ENCODE results near the gene FUOM. TPM values are rescaled to one million over a fixed set of nuclear protein-coding genes. Genes with fewer than 3 reads are reported as not detected.
A peak's percentile ranks its signal among the peaks of the same experiment; 100 is the strongest.

The FUOM gene
- total and polyA plus RNA-seq, 2 donors from 2014 or later = 17.5 to 118 TPM

DNA sequence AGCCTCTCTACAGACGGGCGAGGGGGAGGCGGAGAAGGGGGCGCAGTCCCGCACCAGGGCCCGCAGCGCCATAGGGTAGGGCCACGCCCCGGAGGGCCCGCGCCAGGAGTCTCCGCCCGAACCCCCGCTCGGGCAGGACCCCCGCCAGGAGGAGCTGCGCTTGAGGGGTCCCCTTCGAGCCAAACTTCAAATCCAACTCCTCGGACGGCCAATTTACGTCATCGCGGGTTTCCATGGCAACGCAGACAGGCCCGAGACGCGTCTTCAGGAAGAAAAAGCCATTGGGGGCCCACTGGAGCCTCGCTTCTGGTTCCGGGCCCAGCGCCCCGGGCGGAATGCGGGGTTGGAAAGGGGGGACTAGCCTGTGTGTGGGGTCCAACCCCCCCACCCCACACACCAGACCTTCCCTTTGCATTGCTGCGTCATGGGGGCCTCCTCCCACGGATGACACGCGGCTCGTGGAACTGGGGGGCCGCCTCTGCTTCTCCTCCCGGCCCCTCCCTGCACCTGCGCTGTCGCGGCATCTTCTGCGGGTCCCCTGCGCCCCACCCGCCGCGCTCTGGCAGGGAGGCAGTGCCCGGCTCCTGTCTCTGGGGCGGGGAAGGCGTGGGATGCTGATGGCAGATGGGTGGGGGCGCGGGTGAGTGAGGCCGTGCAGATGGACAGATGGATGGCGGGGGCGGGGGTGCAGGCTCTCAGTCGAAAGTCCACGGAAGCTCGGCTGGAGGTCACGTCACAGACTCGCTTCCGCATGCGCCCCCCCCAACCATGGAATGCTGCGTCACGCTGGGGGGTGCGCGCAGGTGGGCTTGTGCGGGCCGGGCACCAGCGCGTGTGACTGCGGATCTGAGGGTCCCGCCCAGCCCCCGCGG is 22.3 kb downstream of the FUOM start:
- TF ChIP-seq, protein P1, sequence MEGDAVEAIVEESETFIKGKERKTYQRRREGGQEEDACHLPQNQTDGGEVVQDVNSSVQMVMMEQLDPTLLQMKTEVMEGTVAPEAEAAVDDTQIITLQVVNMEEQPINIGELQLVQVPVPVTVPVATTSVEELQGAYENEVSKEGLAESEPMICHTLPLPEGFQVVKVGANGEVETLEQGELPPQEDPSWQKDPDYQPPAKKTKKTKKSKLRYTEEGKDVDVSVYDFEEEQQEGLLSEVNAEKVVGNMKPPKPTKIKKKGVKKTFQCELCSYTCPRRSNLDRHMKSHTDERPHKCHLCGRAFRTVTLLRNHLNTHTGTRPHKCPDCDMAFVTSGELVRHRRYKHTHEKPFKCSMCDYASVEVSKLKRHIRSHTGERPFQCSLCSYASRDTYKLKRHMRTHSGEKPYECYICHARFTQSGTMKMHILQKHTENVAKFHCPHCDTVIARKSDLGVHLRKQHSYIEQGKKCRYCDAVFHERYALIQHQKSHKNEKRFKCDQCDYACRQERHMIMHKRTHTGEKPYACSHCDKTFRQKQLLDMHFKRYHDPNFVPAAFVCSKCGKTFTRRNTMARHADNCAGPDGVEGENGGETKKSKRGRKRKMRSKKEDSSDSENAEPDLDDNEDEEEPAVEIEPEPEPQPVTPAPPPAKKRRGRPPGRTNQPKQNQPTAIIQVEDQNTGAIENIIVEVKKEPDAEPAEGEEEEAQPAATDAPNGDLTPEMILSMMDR (IDR thresholded peaks at IDR 0.05; ENCODE audit: borderline replicate concordance, extremely low read depth, insufficient read depth) = no peak
- Histone ChIP-seq H3K27ac (ENCODE audit: low read depth in 2 of 2, low read length in 2 of 2) (no peak overlapping the region), H3K9ac (ENCODE audit: low read length in 3 of 3) (no peak overlapping the region), H3K4me3 (ENCODE audit: low read length in 3 of 3) (no peak overlapping the region), H3K36me3 (ENCODE audit: control insufficient read depth in 2 of 3, insufficient read depth in 3 of 3, low read length in 3 of 3) (no peaks in the 10 kb centered on the region), H3K4me1 (ENCODE audit: control insufficient read depth in 2 of 3, insufficient read depth in 2 of 3, low read depth in 1 of 3, low read length in 3 of 3) (peaks cover 0 to 4% (median 0%) of the 10 kb centered on the region in 3 donors), H3K27me3 (ENCODE audit: control insufficient read depth, insufficient read depth, low read length) (peaks cover 26% of the 10 kb centered on the region), H3K9me3 (ENCODE audit: control insufficient read depth in 2 of 3, insufficient read depth in 1 of 3, low read length in 3 of 3) (no peaks in the 10 kb centered on the region)
- intact Hi-C loops (cut with DNase I) = no loop called here
- no peak for FAIRE-seq
- DNase-seq = peak; percentile 76 to 87 (median 77)

DNA sequence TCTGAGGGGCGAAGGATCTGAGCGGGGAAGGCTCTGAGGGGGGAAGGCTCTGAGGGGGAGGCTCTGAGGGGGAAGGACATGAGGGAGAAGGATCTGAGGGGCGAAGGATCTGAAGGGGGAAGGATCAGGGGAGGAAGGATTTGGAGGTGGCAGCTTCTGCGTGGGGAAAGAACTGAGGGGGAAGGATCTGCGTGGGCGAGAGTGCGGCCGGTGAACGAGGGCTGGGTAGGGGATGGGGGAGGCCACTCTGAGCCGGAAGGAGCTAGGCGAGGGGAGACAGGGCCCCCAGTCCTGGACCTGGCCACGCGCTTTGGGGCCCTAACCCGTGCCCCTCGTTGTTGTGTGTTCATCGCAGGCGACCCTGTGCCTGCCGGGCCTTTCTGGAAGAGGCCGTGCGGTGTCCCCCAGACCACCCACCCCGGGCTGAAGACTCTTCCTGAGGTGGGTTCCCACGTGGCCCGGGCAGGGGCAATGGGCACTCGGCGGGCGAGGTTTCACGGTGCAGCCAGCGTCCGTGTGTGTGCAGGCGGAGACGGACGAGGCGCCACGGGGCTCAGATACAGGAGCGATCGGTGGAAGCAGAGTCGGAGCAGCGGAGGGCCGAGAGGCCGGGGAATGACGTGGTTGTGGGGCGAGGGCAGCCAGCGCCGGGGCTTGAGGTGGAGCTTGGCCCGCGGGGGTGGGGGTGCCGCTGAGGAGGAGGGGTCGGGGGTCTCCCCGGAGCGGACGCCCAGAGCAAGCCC is 23.1 kb downstream of the FUOM start:
- TF ChIP-seq, protein P1 (IDR thresholded peaks at IDR 0.05; ENCODE audit: borderline replicate concordance, extremely low read depth, insufficient read depth) = no peak
- Histone ChIP-seq H3K4me3 (ENCODE audit: low read length in 3 of 3) (no peak overlapping the region), H3K9me3 (ENCODE audit: control insufficient read depth in 2 of 3, insufficient read depth in 1 of 3, low read length in 3 of 3) (no peaks in the 10 kb centered on the region), H3K9ac (ENCODE audit: low read length in 3 of 3) (no peak overlapping the region), H3K27me3 (ENCODE audit: control insufficient read depth, insufficient read depth, low read length) (peaks cover 26% of the 10 kb centered on the region), H3K27ac (ENCODE audit: low read depth in 2 of 2, low read length in 2 of 2) (no peak overlapping the region), H3K36me3 (ENCODE audit: control insufficient read depth in 2 of 3, insufficient read depth in 3 of 3, low read length in 3 of 3) (no peaks in the 10 kb centered on the region), H3K4me1 (ENCODE audit: control insufficient read depth in 2 of 3, insufficient read depth in 2 of 3, low read depth in 1 of 3, low read length in 3 of 3) (peaks cover 0 to 4% (median 0%) of the 10 kb centered on the region in 3 donors)
- intact Hi-C loops (cut with DNase I) = no loop called here
- no peak for FAIRE-seq
- peak in 2 of 5 donors; percentile 75 to 78 for DNase-seq

DNA sequence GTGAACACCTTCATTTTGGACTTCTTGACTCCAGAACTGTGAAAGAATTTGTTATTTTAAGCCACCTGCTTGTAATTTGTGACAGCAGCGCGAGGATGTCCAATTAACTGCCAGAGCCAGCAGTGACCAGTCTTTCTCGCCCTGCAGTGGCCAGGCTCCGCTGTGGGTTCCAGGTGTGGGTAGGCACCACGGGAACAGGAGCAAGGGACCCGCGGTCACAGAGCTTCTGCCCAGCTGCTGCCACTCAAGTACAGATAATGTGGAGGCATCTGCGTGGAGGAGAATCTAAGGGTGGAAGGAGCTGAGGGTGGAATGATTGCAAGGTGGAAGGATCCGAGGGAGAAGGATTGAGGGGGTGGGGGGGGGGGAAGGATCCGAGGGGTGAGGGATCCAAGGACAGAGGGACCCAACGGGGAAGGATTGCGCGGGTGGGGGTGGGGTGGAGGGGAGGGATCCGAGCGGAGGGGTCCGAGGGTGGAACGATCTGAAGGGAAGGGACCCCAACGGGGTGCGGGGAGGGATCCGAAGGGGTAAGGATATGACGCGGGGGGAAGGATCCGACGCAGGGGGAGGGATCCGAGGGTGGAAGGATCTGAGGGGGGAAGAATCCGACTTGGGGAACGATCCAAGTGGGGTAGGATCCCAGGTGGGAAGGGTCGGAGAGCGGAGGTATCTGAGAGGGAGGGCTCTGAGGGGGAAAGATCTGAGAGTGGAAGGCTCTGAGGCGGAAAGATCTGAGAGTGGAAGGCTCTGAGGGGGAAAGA is 24.7 kb downstream of the FUOM start:
- DNase-seq (peak in 1 of 5 donors; percentile 51), FAIRE-seq (no peak)
- no peak overlapping the region for H3K4me3 ChIP-seq (ENCODE audit: low read length in 3 of 3)
- TF ChIP-seq, protein P1 (IDR thresholded peaks at IDR 0.05; ENCODE audit: borderline replicate concordance, extremely low read depth, insufficient read depth) = no peak
- no peak overlapping the region for H3K27ac ChIP-seq (ENCODE audit: low read depth in 2 of 2, low read length in 2 of 2)
- no peaks in the 10 kb centered on the region for H3K36me3 ChIP-seq (ENCODE audit: control insufficient read depth in 2 of 3, insufficient read depth in 3 of 3, low read length in 3 of 3)
- peaks cover 0 to 4% (median 0%) of the 10 kb centered on the region in 3 donors for H3K4me1 ChIP-seq (ENCODE audit: control insufficient read depth in 2 of 3, insufficient read depth in 2 of 3, low read depth in 1 of 3, low read length in 3 of 3)
- intact Hi-C loops (cut with DNase I) = no loop called here
- no peak overlapping the region for H3K9ac ChIP-seq (ENCODE audit: low read length in 3 of 3)
- H3K27me3 ChIP-seq (ENCODE audit: control insufficient read depth, insufficient read depth, low read length) = peaks cover 31% of the 10 kb centered on the region
- no peaks in the 10 kb centered on the region for H3K9me3 ChIP-seq (ENCODE audit: control insufficient read depth in 2 of 3, insufficient read depth in 1 of 3, low read length in 3 of 3)
